HG02970 (cell line): ENCODE results near the gene STAB1.

Source experiments
- ATAC-seq: cut with Tn5 transposase; IDR thresholded peaks from one replicate; pipeline ENCODE4 v1.9.1; 2021; ENCODE audit warnings: mild to moderate bottlenecking, moderate library complexity, moderate number of reproducible peaks; ENCODE audit not compliant: unreplicated experiment, low FRiP score

The STAB1 gene

GRCh38 chr3:52558436-52558835 lies 63.3 kb downstream of the STAB1 start:
- ATAC-seq, result no peak

GRCh38 chr3:52561028-52561747 lies 66.0 kb downstream of the STAB1 start:
- no peak for ATAC-seq

- ATAC-seq, result no peak
Observed at GRCh38 chr3:52563984-52564383, 68.8 kb downstream of the STAB1 start.

GRCh38 chr3:52568069-52568468 lies 72.9 kb downstream of the STAB1 start:
- ATAC-seq, result no peak

GRCh38 chr3:52570076-52570475 lies 74.9 kb downstream of the STAB1 start:
- ATAC-seq, result no peak

- no peak for ATAC-seq
Observed at GRCh38 chr3:52572221-52572620, 77.1 kb downstream of the STAB1 start.
